Neural cell (in vitro differentiated cells): Measurements from ENCODE around the gene DMBT1.

Source experiments
- EP300 ChIP-seq: fragments of 450-650 bp; conservative IDR thresholded peaks from 2 replicates; pipeline ENCODE4 v1.6.1; 2014; ENCODE audit warnings: antibody characterized with exemption, mild to moderate bottlenecking, moderate library complexity; ENCODE audit not compliant: poor library complexity, severe bottlenecking
- EZH2 ChIP-seq: fragments of 200-600, 300-800 bp; shearing (Covaris generic), sonication (generic); IDR thresholded peaks from 2 replicates; pipeline ENCODE4 v1.6.1; 2014; ENCODE audit warnings: antibody characterized with exemption, low read length, borderline replicate concordance, mild to moderate bottlenecking; ENCODE audit not compliant: insufficient read depth, poor library complexity, severe bottlenecking
- POLR2AphosphoS5 ChIP-seq: IDR thresholded peaks from 2 replicates; pipeline ENCODE4 v1.6.1; 2012
- RAD21 ChIP-seq: fragments of 450-650 bp; conservative IDR thresholded peaks from 2 replicates; pipeline ENCODE4 v1.6.1; 2014; ENCODE audit warnings: antibody characterized with exemption, mild to moderate bottlenecking, moderate library complexity
- TF ChIP-seq, protein P1 (sequence below): fragments of 450-650 bp; IDR thresholded peaks from 2 replicates; pipeline ENCODE4 v1.5.1; 2014; ENCODE audit warnings: antibody characterized with exemption, mild to moderate bottlenecking, moderate library complexity; ENCODE audit not compliant: poor library complexity, severe bottlenecking
- TF ChIP-seq, protein P2 (sequence below): IDR thresholded peaks from 2 replicates; pipeline ENCODE4 v1.6.1; 2012; ENCODE audit warnings: borderline replicate concordance

DNA sequence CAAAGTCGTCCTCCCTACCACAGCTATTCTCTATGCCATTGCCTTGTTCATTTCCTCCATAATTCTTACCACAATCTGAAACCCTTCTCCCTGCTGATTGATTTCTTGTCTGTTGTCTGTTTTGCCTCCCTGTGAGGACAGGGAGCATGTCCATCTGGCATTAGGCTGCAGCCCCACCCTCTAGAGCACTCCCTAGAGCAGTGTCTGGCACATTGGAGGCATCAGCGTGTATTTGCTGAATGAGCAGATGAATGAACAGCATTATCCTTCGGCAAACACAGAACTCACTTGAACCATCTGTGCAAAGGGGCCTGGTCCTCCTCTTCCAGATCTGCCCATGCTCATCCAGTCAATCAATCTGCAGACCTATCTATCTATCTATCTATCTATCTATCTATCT lies 5.1 kb upstream of the DMBT1 start:
- TF ChIP-seq EP300 (no peak), RAD21 (no peak), EZH2 (no peak), POLR2AphosphoS5 (no peak)
- TF ChIP-seq, protein P1, sequence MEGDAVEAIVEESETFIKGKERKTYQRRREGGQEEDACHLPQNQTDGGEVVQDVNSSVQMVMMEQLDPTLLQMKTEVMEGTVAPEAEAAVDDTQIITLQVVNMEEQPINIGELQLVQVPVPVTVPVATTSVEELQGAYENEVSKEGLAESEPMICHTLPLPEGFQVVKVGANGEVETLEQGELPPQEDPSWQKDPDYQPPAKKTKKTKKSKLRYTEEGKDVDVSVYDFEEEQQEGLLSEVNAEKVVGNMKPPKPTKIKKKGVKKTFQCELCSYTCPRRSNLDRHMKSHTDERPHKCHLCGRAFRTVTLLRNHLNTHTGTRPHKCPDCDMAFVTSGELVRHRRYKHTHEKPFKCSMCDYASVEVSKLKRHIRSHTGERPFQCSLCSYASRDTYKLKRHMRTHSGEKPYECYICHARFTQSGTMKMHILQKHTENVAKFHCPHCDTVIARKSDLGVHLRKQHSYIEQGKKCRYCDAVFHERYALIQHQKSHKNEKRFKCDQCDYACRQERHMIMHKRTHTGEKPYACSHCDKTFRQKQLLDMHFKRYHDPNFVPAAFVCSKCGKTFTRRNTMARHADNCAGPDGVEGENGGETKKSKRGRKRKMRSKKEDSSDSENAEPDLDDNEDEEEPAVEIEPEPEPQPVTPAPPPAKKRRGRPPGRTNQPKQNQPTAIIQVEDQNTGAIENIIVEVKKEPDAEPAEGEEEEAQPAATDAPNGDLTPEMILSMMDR: no peak
- TF ChIP-seq, protein P2, sequence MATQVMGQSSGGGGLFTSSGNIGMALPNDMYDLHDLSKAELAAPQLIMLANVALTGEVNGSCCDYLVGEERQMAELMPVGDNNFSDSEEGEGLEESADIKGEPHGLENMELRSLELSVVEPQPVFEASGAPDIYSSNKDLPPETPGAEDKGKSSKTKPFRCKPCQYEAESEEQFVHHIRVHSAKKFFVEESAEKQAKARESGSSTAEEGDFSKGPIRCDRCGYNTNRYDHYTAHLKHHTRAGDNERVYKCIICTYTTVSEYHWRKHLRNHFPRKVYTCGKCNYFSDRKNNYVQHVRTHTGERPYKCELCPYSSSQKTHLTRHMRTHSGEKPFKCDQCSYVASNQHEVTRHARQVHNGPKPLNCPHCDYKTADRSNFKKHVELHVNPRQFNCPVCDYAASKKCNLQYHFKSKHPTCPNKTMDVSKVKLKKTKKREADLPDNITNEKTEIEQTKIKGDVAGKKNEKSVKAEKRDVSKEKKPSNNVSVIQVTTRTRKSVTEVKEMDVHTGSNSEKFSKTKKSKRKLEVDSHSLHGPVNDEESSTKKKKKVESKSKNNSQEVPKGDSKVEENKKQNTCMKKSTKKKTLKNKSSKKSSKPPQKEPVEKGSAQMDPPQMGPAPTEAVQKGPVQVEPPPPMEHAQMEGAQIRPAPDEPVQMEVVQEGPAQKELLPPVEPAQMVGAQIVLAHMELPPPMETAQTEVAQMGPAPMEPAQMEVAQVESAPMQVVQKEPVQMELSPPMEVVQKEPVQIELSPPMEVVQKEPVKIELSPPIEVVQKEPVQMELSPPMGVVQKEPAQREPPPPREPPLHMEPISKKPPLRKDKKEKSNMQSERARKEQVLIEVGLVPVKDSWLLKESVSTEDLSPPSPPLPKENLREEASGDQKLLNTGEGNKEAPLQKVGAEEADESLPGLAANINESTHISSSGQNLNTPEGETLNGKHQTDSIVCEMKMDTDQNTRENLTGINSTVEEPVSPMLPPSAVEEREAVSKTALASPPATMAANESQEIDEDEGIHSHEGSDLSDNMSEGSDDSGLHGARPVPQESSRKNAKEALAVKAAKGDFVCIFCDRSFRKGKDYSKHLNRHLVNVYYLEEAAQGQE: no peak
